HG02588 (cell line): ENCODE data around the gene ATG2A.

ENCODE experiments used
- ATAC-seq: cut with Tn5 transposase; IDR thresholded peaks from one replicate; pipeline ENCODE4 v1.9.1; 2021; ENCODE audit warnings: mild to moderate bottlenecking, moderate library complexity; ENCODE audit not compliant: unreplicated experiment

The ATG2A gene

DNA sequence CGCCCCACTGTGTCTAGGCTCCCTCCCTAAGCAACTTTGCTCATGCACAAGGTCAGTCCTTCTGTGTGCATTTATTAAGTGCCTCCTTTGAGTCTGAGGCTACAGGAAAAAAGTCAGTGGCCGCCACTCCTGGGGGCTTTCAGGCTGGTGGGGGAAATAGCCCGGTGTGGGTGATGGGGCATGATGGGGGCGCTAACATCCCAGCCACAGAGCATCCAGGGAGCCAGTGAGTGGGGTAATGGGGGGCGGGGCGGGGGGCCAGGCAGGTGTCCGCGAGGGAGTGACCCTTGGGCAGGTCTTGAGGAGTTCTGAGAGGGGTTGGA is 28.6 kb downstream of the ATG2A start:
- no peak for ATAC-seq

DNA sequence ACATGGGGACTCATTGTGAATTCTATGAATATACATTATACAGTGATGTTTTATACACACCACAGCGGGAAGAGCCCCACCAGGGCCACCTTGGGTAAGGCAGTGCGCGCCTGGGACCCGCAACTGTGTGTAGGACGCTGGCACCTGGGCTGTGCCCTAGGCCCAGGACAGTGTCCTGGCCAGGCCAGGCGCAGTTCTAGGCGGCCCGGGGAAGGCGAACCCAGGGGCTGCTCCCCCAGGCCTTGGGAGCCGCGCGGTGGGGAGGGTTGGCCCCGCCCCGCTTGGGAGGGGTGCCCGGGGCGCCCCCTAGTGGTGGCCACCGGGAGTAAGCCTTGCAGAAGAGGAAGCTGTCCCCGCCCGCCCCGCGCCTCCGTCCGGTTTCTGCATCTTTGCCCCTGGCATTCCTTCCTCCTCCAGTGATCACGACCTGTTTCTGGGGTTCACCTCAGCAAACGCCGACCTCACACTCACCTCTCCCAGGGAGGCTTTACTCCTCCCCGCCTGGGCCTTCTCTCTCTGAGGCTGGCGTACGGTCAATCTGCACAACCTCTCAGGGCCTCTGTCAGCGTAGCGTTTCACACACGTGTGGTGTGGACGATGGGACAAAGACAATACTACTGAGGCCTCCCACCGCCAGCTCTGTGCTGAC is 29.1 kb downstream of the ATG2A start:
- ATAC-seq = peak; percentile 62

DNA sequence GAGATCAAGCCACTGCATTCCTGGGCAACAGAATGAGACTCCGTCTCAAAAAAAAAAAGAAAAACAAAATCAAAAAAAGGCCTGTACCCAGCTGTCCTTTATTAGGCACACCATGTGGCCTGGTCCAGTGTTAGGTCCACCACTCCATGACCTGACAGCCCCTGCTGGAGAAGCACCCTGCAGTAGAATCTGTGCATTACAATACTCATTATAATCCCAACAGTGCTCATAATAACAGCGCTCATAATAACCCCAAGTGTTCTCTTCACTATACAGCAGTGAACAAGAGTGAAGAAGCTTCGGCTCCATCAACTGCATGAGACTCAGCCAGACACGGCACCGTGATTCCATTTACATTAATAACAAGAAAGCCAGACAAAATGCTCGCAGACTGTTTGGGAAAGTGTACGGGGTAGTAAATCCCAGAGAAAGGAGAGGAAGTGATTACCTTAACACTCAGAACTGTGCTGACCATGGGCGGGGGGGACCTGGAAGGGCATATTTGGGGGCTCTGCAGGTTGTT is 29.7 kb downstream of the ATG2A start:
- no peak for ATAC-seq

DNA sequence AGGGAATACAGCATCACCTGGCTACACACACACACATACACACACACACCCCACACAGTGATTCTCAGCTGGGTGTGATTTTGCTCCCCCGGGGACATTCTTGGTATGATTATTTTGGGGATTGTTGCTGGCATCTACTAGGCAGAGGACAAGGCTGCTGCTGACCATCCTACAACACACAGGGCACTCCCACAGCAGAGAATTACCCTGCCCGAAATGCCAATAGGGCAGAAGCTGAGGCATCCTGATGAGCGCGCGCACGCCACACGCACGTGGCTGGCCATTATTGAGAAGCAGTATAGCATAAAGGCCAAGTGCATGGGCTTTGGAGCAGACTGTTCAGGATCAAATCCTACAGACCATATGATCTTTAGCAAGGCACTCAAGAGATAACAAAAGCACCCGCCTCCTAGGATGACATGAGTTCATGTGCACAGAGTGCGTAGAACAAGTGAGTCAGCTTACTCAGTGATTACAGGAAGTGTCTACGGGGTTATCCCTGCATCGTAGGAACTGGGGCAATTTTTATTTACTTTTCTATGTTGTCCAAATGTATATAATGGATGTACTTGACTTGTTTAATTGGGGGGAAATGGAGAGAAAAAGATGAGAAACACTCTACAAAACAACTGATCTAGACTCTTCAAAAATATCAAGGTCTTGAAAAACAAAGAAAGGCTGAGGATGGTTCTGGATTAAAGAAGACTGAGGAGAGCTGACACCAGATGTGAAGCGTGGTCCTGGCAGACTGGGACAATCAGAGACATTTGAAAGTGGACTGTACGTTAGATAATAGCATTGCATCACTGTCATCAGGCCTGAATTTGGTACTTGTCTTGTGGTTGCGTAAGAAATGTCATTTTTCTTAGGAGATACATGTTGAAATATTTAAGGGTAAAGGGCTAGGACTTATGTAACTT is 31.4 kb downstream of the ATG2A start:
- no peak for ATAC-seq

DNA sequence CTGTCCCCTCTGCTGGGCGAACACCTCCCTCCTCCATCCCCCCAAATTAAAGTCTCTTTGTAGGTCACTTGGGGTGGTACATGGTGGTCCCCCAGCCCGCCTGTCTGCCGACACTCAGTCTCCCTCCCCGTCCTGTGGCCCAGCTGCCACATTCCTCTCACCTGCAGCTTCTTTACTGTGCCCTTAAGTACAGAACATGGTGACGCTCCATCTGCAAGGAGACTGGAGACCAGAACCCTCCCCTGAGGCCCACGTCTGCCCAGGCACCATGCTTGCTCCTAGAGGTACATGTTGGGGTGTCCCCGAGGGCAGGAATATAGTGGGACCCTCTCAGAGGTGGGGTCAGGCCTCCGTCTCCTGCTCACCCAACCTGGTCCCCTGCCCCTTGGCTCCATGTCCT is 33.0 kb downstream of the ATG2A start:
- no peak for ATAC-seq

DNA sequence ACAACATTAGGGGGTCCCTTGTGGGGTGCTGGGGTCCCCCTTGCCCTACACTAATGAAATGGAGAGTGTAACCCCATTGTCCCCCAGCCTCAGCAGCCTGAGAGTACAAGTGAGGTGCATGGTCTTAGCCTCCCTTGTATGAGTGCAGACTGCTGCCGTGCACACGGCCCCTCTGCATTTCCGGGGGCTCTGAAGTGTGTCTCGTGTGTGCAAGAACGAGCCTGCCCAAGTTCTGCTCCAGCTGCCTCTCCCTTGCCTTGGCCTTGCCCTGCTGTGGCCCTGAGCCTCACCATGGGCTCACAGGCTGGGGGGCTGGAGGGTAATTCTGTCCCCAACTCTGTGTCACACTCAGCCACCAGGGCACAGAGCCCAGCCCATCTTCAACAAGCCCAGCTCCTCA is 33.4 kb downstream of the ATG2A start:
- ATAC-seq = no peak

DNA sequence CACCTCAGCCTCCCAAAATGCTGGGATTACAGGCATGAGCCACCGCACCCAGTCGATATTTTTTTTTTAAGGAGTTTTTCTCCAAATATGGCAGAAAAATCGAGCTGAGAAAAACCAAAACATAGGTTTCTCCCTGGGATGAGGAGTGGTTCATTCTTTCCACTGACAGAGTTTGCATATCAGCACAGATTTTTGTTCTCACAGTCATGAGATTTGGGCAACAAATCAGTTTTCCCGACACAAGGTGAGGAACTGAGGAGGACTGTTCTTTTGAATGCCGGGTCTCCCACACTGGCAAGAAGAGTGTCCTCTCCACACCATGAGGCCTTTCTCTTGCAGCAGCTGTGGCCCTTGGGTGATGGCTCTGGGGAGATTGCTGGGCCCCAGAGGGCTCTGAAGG is 34.8 kb downstream of the ATG2A start:
- no peak for ATAC-seq

DNA sequence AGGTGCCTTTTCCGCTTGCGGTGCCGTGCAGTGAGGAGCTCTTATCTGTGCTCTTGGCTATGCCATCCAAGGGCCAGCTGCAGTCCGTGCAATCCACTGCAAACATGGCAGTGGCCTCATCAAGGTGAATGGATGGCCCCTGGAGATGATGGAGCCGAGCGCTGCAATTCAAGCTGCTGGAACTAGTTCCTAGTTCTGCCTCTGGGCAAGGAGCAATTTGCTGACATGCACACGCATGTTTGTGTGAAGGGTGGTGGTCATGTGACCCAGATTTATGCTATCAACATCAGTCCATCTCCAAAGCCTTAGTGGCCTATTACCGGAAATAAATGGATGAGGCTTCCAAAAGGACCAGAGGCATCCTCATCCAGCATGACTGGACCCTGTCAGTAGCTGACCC is 35.5 kb downstream of the ATG2A start:
- no peak for ATAC-seq

DNA sequence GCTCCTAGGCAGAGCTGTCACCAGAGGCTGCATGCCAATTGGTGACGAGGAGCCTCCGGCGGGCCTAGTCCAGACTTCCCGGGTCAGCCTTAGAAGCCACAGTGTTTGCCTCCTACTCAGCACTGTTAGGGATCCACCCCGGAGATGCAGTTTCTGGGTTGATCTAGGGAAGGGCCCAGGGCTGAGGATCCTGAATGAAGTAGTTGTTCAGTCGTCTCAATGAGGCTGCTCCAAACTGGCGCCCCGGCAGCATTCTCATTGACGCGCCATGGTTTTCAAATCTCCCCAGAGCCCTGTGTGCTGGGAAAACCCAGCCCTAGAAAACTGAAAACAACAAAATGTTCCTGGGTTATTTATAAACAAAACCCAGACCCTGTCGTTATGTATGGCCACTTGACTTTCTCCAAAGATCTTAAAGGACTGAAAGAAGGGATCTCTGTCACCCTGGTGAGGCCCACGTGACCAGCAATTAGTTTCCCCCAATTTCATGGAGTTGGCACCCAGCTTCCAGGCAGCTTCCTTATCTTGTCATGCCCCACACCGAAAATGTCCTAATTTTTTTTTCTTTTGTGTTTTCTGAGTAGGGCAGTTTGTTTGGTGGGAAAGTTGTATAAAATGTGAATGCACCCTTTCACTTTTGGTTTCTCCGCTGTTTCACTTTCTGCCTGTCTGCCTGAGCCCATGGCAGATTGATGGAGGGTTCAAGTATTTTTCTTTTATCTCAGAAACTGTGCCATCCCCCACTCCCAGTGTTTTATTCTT is 36.6 kb downstream of the ATG2A start:
- ATAC-seq = no peak

DNA sequence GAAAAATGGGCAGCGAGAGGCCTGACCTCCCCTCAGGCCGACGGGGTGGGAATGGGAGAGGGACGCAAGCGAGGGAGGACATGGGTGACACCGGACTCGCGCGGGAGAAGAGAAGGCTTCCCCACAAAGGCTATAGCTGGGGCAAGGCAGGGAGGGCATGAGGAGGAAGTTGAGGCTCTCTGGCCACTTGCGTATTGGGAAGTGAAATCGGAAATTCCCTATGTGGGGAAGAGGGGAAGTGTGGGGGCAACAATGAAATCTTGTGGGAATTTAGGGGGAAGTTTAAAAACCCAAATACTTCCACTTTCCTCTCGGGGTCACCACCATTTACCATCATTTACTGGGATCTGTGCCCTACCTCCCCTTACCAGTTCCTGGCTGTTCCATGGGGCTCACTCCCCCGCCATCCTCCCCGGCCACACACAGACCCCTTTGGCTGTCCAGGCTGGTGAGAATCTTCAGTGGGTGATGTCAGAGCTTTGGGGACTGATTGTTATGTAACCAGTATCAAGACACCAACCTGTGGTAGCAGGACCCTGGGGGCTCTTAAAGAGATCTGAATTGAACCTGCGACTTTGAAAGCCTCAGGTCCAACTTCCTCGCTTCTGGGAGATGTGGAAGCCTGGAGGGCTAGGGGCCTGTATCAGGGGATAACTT is 37.6 kb downstream of the ATG2A start:
- no peak for ATAC-seq

DNA sequence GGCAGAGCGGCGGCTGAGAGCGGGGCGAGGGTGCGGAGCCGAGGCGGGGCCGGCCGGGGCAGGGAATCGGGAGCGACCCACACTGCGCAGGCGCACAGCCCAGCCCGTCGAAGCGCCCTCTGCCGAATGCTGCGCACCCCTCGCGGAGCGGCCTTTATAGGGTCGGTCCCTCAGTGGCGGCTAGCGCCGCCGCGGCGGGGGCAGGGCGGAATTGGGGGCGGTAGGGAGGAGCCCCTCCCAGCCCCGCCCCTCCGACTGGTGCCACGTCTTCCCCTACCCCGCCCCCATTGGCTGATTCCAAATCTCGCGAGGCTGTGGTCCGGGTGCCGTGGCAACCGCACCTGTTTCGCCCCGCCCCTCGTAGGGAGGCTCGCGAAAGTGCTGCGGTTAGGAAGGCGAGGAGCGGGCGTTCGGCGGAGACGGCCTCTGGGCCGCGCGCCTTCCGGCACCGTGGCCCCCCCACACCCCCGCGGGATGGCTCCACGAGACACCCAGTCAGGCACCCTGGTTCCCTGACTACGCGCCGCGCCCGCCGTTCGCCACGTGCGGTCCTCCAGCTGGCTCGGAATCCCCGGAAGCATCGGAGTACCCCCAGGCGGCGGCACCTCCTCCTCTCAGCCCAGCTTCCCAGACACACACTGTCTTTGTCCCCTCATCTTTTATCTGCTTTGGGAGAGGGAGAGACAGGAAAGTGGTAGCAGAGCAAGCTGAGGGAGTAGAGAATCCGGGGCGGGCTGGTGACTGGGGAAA is 38.3 kb downstream of the ATG2A start, which contains the start of gene EHD1:
TSS of gene EHD1 (minus strand) at position 128 of the 750 bp plus-strand sequence. CDS start 157 bp downstream, outside the sequence.
- peak; percentile 66 for ATAC-seq

DNA sequence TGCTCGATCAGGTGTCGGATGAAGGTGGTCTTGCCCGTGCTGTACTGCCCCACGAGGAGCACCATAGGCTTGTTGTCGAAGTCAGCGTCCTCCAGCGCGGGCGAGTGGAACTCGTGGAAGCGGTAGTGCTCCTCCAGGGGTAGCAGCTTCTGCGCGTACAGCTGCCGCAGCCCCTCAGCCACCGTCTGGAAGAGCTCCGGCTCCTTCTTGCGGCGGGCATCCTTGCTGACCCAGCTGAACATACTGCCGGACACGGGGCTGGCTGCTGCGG is 38.9 kb downstream of the ATG2A start:
- ATAC-seq = peak; percentile 16

DNA sequence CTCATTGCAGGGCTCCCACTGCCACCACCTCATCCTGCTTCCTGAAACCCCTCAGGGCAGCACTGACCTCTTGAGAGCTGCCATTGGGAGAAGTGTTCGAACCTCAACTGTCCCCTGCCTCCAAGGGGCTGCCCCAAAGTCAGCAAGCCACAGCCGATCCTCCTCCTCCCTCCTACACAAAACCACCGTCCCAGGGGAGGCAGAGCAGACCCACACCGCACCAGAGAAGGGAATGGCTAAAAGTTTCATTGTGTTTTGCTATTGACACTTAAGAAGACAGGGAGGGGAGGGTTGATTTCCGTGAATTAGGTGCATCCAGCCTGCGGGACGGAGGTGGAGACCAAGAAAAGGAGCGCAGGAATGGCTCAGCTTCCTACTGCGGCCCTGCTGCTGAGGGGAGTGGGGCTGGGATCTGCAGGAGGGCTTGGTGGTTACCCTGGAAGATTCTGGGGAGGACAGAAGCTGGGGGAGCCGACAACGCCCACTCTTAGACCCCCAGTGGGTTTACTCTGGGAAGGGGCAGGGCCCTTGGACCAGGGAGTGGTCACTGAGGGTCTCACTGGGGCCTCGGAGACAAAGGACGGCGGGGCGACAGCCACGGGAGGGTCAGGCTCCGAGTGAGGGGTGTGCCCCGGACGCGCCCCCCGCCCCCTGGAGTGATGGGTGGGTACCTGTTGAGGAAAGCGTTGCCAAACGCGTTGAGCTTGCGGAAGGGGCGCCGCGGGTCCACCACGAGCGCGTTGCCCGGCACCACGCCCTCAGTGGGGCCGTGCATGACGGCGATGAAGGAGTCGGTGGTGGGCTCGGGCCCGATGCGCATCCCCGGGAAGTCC is 39.4 kb downstream of the ATG2A start:
- no peak for ATAC-seq

DNA sequence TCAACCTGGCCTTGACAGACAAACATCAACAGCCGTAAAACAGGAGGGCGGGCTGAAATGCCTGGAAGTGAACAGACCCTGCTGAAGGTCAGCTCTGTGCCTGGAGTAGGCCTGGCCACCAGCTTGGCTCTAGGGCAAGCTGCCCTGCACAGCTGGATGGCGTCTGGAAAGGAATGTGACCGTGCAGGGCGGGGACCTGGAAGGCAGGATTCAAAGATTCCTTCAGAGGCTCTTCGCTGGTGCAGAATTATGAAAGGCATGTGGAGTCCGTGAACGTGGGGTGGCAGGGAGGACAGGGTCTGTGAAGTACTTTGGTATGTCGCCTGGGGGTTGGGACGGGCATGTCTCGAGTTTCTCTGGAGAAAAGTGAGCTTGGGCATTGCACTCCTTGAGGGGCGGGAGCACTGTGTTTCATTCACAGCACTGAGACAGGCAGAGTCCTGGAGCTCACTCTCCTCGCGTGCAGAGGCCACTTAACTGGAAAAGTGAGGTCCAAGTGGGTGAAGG is 40.1 kb downstream of the ATG2A start:
- ATAC-seq = no peak

DNA sequence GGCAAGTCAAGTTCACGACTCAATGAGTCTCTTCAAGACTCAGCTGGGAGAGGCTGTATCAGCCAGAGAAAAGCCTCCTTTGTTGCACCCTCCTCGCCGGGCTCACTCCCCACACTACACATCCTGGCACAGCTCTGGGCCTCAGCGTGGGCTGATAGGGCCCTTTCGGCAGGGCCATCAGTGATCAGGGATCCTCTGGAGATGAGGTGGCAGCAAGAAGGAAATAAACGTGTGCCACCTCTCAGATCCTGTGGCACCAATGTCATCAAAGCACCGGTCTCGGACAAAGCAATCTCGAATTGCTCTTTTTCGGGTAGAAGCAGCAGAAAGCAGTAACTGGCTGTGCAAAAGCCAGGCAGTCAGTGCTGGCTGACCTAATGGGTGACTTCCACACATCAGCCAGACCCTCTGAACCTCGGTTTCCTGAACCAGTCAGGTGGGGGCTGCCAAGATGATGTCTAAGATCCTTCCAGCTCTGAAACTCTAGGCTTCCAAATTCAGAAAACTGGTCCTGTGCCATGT is 40.7 kb downstream of the ATG2A start:
- ATAC-seq = no peak

DNA sequence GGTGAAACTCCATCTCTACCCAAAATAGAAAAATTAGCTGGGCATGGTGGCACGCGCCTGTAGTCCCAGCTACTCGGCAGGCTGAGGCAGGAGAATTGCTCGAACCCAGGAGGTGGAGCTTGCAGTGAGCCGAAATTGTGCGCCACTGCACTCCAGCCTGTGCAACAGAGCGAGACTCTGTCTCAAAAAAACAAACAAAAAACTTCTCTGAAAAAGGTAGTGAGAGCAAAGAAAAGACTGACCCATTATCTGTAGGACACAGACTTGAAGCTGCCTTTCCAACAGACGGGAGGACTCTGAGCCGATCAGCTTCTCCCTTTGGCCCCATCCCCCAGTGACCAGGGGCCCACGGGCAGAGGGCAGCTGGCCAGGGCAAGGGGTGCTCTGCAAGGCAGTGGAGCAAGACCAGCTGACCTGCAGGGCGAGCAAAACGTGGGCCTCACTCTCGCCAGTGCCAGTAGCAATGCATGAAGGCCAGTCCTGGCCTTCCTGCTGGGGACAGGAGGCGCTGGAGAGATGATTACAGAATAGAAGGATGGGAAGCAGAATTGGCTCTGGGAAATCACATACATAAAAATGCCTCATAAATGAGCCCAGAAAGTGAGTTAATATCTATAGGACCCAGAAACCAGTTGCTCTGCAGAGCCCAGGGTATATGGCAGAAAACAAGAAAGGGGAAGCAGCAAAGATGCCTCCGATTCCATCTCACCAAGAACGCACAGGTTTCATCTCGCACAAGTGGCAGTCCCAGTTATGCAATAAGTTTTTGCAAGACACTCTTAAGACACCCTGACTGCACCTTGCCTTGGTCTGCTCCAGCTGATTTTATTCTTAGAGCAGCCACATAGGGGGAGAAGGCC is 41.4 kb downstream of the ATG2A start:
- ATAC-seq = no peak

DNA sequence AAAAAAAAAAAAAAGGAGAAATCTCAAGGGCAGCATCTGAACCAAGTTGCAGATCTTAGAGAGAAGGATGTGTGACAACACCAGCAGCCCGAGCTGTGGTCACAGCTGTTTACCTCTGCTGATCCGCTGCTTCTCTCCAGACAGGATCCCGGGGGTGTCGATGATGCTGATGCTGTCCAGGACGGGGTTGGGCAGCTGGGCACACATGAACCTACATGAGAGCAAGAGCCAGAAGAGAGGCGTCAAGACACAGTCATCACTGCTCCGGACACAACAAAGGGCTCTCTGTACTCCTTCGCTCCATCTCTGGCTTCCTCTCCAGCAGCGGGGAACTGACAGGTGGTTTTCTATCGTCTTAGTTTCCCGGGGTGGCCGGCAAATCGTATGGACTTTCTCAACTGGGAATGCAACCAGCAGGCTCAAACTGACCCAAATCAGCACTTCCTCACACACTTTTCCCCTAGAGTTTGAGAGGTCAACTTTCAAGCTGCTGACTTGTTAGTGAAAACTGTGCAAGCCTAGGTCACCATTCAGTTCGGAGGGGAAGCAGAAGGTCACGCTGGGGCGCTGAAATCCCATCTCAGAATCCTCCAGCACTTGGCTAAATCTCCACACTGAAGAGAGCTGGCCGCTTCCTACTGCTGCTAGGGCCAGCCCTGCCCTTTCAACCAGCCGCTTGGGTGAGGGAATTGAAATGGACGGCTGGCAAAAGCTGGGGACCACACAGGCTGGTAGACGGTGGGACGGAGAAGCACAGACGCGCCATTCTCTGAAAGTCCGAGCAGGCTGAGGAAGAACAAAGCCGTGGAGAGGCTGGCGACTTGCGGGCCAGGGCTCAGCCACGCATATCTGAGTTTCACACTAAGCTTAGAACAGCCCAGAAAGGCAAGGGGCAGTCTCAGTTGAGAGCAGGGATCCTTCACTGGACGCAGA is 42.4 kb downstream of the ATG2A start:
- ATAC-seq = no peak
